ENCODE results near the gene CACNB1. TPM values are rescaled to one million over a fixed set of nuclear protein-coding genes. Genes with fewer than 3 reads are reported as not detected.
A peak's percentile ranks its signal among the peaks of the same experiment; 100 is the strongest.

CACNB1 gene
- total RNA-seq, 1 donor from 2014 or later = 146 TPM

GRCh38 chr17:39225959-39226683 is 28.7 kb upstream of the CACNB1 start:
- Histone ChIP-seq H3K9ac (ENCODE audit: low read depth in 1 of 3, low read length in 3 of 3) (no peak overlapping the region), H3K4me1 (ENCODE audit: control insufficient read depth in 3 of 3, insufficient read depth in 3 of 3, low read length in 3 of 3) (peaks cover 16 to 29% (median 18%) of the 10 kb centered on the region in 3 donors), H3K27me3 (ENCODE audit: control insufficient read depth in 3 of 3, insufficient read depth in 3 of 3, low read length in 3 of 3) (peaks cover 29 to 34% (median 31%) of the 10 kb centered on the region in 3 donors), H3K27ac (ENCODE audit: low read depth, low read length) (no peak overlapping the region), H3K4me3 (ENCODE audit: low read length in 3 of 3) (peak overlapping the region in 1 of 3 donors; percentile 29), H3K9me3 (ENCODE audit: control insufficient read depth in 3 of 3, low read length in 3 of 3) (no peaks in the 10 kb centered on the region), H3K36me3 (ENCODE audit: control insufficient read depth in 3 of 3, insufficient read depth in 3 of 3, low read length in 3 of 3) (no peaks in the 10 kb centered on the region)

GRCh38 chr17:39225308-39225958 is 28.0 kb upstream of the CACNB1 start, which contains the start of gene STAC2:
Gene STAC2, minus strand, starts transcription at chr17:39225945. Its CDS starts 443 bp downstream, at chr17:39225502.
- Histone ChIP-seq H3K27ac (ENCODE audit: low read depth, low read length) (no peak within 1 kb of the TSS), H3K27me3 (ENCODE audit: control insufficient read depth in 3 of 3, insufficient read depth in 3 of 3, low read length in 3 of 3) (peaks cover 29 to 33% (median 31%) of the 10 kb centered on the region in 3 donors), H3K9me3 (ENCODE audit: control insufficient read depth in 3 of 3, low read length in 3 of 3) (no peaks in the 10 kb centered on the region), H3K4me3 (ENCODE audit: low read length in 3 of 3) (peak within 1 kb of the TSS in 2 of 3 donors; percentile 29 to 36), H3K4me1 (ENCODE audit: control insufficient read depth in 3 of 3, insufficient read depth in 3 of 3, low read length in 3 of 3) (peaks cover 16 to 29% (median 18%) of the 10 kb centered on the region in 3 donors), H3K36me3 (ENCODE audit: control insufficient read depth in 3 of 3, insufficient read depth in 3 of 3, low read length in 3 of 3) (no peaks in the 10 kb centered on the region), H3K9ac (ENCODE audit: low read depth in 1 of 3, low read length in 3 of 3) (no peak within 1 kb of the TSS)

GRCh38 chr17:39224778-39225307 is 27.4 kb upstream of the CACNB1 start:
- Histone ChIP-seq H3K9ac (ENCODE audit: low read depth in 1 of 3, low read length in 3 of 3) (no peak overlapping the region), H3K4me1 (ENCODE audit: control insufficient read depth in 3 of 3, insufficient read depth in 3 of 3, low read length in 3 of 3) (peaks cover 20 to 33% (median 22%) of the 10 kb centered on the region in 3 donors), H3K4me3 (ENCODE audit: low read length in 3 of 3) (peak overlapping the region in 2 of 3 donors; percentile 22 to 36), H3K27ac (ENCODE audit: low read depth, low read length) (no peak overlapping the region), H3K27me3 (ENCODE audit: control insufficient read depth in 3 of 3, insufficient read depth in 3 of 3, low read length in 3 of 3) (peaks cover 29 to 33% (median 31%) of the 10 kb centered on the region in 3 donors), H3K36me3 (ENCODE audit: control insufficient read depth in 3 of 3, insufficient read depth in 3 of 3, low read length in 3 of 3) (no peaks in the 10 kb centered on the region), H3K9me3 (ENCODE audit: control insufficient read depth in 3 of 3, low read length in 3 of 3) (no peaks in the 10 kb centered on the region)

DNA sequence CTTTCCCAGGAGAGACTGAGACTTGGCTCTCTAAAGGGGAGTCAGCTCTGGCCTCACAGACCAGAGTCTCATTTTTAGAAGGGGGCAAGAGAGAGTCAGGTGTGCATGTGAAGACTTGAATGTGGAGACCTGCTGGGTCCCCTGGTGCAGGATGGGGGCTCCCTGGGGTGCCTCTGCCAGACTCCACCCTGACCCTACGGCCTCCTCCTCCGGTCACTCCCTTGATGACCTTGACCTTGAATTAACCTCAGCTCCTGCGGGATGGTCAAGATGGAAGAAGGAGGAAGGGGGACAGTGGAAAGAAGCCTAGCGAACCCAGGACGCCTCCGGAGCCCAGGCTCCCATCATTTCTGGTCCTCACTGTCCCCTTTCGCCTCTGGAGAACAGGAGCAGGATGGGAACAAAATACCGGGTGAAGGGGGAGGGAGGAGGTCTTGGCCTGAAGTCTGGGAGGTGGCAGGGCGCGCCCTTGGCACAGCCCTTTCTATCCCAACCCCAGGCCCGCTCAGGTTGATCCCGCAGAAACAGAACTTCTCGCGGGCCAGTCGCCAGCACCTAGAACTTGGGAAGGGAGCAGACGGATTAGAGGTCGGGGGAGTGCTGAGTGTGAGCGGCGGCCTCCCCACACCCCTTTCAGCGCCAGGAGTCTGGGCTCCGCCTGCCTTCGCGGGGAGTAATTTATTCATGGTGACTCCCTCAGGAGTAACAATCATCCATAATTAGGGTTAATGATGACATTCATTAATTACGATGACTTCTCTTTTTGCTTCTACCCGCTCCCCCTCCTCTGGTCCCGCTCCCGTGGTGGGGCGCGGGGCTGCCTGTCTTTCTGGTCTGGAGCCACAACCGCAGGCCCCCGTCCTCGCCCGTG is 26.7 kb upstream of the CACNB1 start:
- H3K27me3 ChIP-seq (ENCODE audit: control insufficient read depth in 3 of 3, insufficient read depth in 3 of 3, low read length in 3 of 3) = peaks cover 27 to 30% (median 29%) of the 10 kb centered on the region in 3 donors
- no peaks in the 10 kb centered on the region for H3K9me3 ChIP-seq (ENCODE audit: control insufficient read depth in 3 of 3, low read length in 3 of 3)
- H3K4me1 ChIP-seq (ENCODE audit: control insufficient read depth in 3 of 3, insufficient read depth in 3 of 3, low read length in 3 of 3) = peaks cover 26 to 40% (median 30%) of the 10 kb centered on the region in 3 donors
- H3K4me3 ChIP-seq (ENCODE audit: low read length in 3 of 3) = no peak overlapping the region
- no peak overlapping the region for H3K27ac ChIP-seq (ENCODE audit: low read depth, low read length)
- no peak overlapping the region for H3K9ac ChIP-seq (ENCODE audit: low read depth in 1 of 3, low read length in 3 of 3)
- no peaks in the 10 kb centered on the region for H3K36me3 ChIP-seq (ENCODE audit: control insufficient read depth in 3 of 3, insufficient read depth in 3 of 3, low read length in 3 of 3)

GRCh38 chr17:39222866-39223834 is 25.7 kb upstream of the CACNB1 start:
- Histone ChIP-seq H3K27me3 (ENCODE audit: control insufficient read depth in 3 of 3, insufficient read depth in 3 of 3, low read length in 3 of 3) (peaks cover 26 to 30% (median 29%) of the 10 kb centered on the region in 3 donors), H3K4me1 (ENCODE audit: control insufficient read depth in 3 of 3, insufficient read depth in 3 of 3, low read length in 3 of 3) (peaks cover 31 to 45% (median 37%) of the 10 kb centered on the region in 3 donors), H3K4me3 (ENCODE audit: low read length in 3 of 3) (no peak overlapping the region), H3K9ac (ENCODE audit: low read depth in 1 of 3, low read length in 3 of 3) (no peak overlapping the region), H3K27ac (ENCODE audit: low read depth, low read length) (no peak overlapping the region), H3K36me3 (ENCODE audit: control insufficient read depth in 3 of 3, insufficient read depth in 3 of 3, low read length in 3 of 3) (no peaks in the 10 kb centered on the region), H3K9me3 (ENCODE audit: control insufficient read depth in 3 of 3, low read length in 3 of 3) (no peaks in the 10 kb centered on the region)

- peaks cover 24 to 36% (median 29%) of the 10 kb centered on the region in 3 donors for H3K4me1 ChIP-seq (ENCODE audit: control insufficient read depth in 3 of 3, insufficient read depth in 3 of 3, low read length in 3 of 3)
- no peaks in the 10 kb centered on the region for H3K36me3 ChIP-seq (ENCODE audit: control insufficient read depth in 3 of 3, insufficient read depth in 3 of 3, low read length in 3 of 3)
- H3K9ac ChIP-seq (ENCODE audit: low read depth in 1 of 3, low read length in 3 of 3) = no peak overlapping the region
- no peaks in the 10 kb centered on the region for H3K9me3 ChIP-seq (ENCODE audit: control insufficient read depth in 3 of 3, low read length in 3 of 3)
- H3K4me3 ChIP-seq (ENCODE audit: low read length in 3 of 3) = no peak overlapping the region
- peaks cover 17 to 29% (median 23%) of the 10 kb centered on the region in 3 donors for H3K27me3 ChIP-seq (ENCODE audit: control insufficient read depth in 3 of 3, insufficient read depth in 3 of 3, low read length in 3 of 3)
- H3K27ac ChIP-seq (ENCODE audit: low read depth, low read length) = no peak overlapping the region
Measured at GRCh38 chr17:39222151-39222550, 24.7 kb upstream of the CACNB1 start.

- H3K9me3 ChIP-seq (ENCODE audit: control insufficient read depth in 3 of 3, low read length in 3 of 3) = no peaks in the 10 kb centered on the region
- H3K4me3 ChIP-seq (ENCODE audit: low read length in 3 of 3) = no peak overlapping the region
- no peak overlapping the region for H3K27ac ChIP-seq (ENCODE audit: low read depth, low read length)
- peaks cover 23 to 34% (median 28%) of the 10 kb centered on the region in 3 donors for H3K4me1 ChIP-seq (ENCODE audit: control insufficient read depth in 3 of 3, insufficient read depth in 3 of 3, low read length in 3 of 3)
- H3K27me3 ChIP-seq (ENCODE audit: control insufficient read depth in 3 of 3, insufficient read depth in 3 of 3, low read length in 3 of 3) = peaks cover 17 to 29% (median 23%) of the 10 kb centered on the region in 3 donors
- H3K9ac ChIP-seq (ENCODE audit: low read depth in 1 of 3, low read length in 3 of 3) = no peak overlapping the region
- H3K36me3 ChIP-seq (ENCODE audit: control insufficient read depth in 3 of 3, insufficient read depth in 3 of 3, low read length in 3 of 3) = no peaks in the 10 kb centered on the region
Measured at GRCh38 chr17:39221572-39221971, 24.1 kb upstream of the CACNB1 start.

DNA sequence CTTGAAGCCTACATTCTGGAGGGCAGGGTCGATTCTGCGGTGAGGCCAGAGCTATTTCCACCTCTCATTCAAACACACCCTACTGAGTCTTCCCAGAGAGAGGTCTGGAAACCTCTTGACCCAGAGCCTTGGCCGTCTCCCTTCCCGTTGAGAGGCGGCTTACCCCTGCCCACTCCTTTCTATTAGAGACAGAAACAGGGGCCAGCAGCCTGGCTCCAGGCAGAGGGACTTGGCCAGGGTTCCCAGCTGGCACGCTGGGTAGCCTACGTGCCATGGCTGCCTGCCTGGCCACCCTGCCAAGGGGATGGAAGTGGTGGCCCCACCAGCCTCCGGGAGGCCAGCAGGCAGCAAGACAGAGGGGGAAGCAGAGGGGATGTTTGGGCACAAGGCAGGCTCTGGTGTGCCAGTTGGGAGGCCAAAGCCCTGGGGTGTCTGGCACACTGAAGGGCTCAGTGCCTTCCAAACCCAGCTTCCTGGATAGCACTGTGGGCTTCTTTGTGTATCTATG is 22.2 kb upstream of the CACNB1 start:
- Histone ChIP-seq H3K27ac (ENCODE audit: low read depth, low read length) (peak overlapping the region; percentile 32), H3K9me3 (ENCODE audit: control insufficient read depth in 3 of 3, low read length in 3 of 3) (no peaks in the 10 kb centered on the region), H3K27me3 (ENCODE audit: control insufficient read depth in 3 of 3, insufficient read depth in 3 of 3, low read length in 3 of 3) (peaks cover 4 to 16% (median 8%) of the 10 kb centered on the region in 3 donors), H3K36me3 (ENCODE audit: control insufficient read depth in 3 of 3, insufficient read depth in 3 of 3, low read length in 3 of 3) (no peaks in the 10 kb centered on the region), H3K4me1 (ENCODE audit: control insufficient read depth in 3 of 3, insufficient read depth in 3 of 3, low read length in 3 of 3) (peaks cover 15 to 21% (median 20%) of the 10 kb centered on the region in 3 donors), H3K4me3 (ENCODE audit: low read length in 3 of 3) (no peak overlapping the region), H3K9ac (ENCODE audit: low read depth in 1 of 3, low read length in 3 of 3) (peak overlapping the region in 1 of 3 donors; percentile 66)
